OCI-LY7 (cell line): ENCODE measurements around the gene C1orf159. TPM values are rescaled to one million over a fixed set of nuclear protein-coding genes. Genes with fewer than 3 reads are reported as not detected.

ENCODE experiments used
- BruUV-seq: library from RNA; stranded (reverse); fragments of 400-500 nt; replicated peaks from 2 replicates; lab custom pipeline; 2021; lab: Mats Ljungman, UMichigan
- CTCF ChIA-PET: fragments of 300-600 bp; sonication (Branson Sonifier 250); formaldehyde crosslinking; loops from one replicate; lab custom pipeline; 2022; ENCODE audit warnings: antibody characterized with exemption; ENCODE audit not compliant: unreplicated experiment; lab: Charles Lee
- POLR2A ChIA-PET: fragments of 300-600 bp; sonication (Branson Sonifier 250); formaldehyde crosslinking; loops from one replicate; lab custom pipeline; 2022; ENCODE audit warnings: antibody characterized with exemption; lab: Charles Lee
- DNase-seq: peaks from one replicate; pipeline ENCODE4 v3.0.0-alpha.2; 2015; ENCODE audit warnings: low spot score
- H2AFZ ChIP-seq: fragments of 200-600 bp; sonication (generic), shearing (Covaris generic); 2 replicates; pipeline ENCODE4 v1.6.1; 2014; ENCODE audit warnings: mild to moderate bottlenecking, antibody characterized with exemption, low read length, moderate library complexity
- H3K27ac ChIP-seq: fragments of 200-600 bp; sonication (generic); 2 replicates; pipeline ENCODE4 v1.5.1; 2014; ENCODE audit warnings: mixed run types, low read depth, mild to moderate bottlenecking, moderate library complexity, low read length, inconsistent platforms; ENCODE audit not compliant: poor library complexity, severe bottlenecking
- H3K36me3 ChIP-seq: fragments of 200-600 bp; sonication (generic); 2 replicates; pipeline ENCODE4 v1.6.1; 2014; ENCODE audit warnings: mild to moderate bottlenecking, antibody characterized with exemption, low read length, moderate library complexity, mixed read lengths; ENCODE audit not compliant: insufficient read depth
- H3K4me1 ChIP-seq: fragments of 200-600 bp; sonication (generic); 2 replicates; pipeline ENCODE4 v1.5.1; 2014; ENCODE audit warnings: mild to moderate bottlenecking, low read length; ENCODE audit not compliant: insufficient read depth, poor library complexity, severe bottlenecking
- H3K4me2 ChIP-seq: fragments of 200-600 bp; sonication (generic); 2 replicates; pipeline ENCODE4 v1.6.1; 2014; ENCODE audit warnings: mild to moderate bottlenecking, low read length
- H3K4me3 ChIP-seq: fragments of 200-600 bp; sonication (generic); 2 replicates; pipeline ENCODE4 v1.5.1; 2014; ENCODE audit warnings: mild to moderate bottlenecking, low read depth, low read length; ENCODE audit not compliant: poor library complexity, severe bottlenecking
- H3K79me2 ChIP-seq: fragments of 200-600 bp; sonication (generic); 2 replicates; pipeline ENCODE4 v1.6.1; 2016; ENCODE audit warnings: low read depth, mild to moderate bottlenecking, low read length, moderate library complexity, mixed read lengths; ENCODE audit not compliant: insufficient read depth
- H3K9me2 ChIP-seq: fragments of 200-600 bp; sonication (generic); 2 replicates; pipeline ENCODE4 v1.6.1; 2016; ENCODE audit warnings: mild to moderate bottlenecking, low read length, mixed read lengths; ENCODE audit not compliant: insufficient read depth
- H3K9me3 ChIP-seq: fragments of 200-600 bp; sonication (generic); 2 replicates; pipeline ENCODE4 v1.6.1; 2014; ENCODE audit warnings: mild to moderate bottlenecking, mixed run types, low read length, mixed read lengths
- H4K20me1 ChIP-seq: fragments of 200-600 bp; sonication (generic); 2 replicates; pipeline ENCODE4 v1.6.1; 2014; ENCODE audit warnings: mild to moderate bottlenecking, antibody characterized with exemption, low read length, moderate library complexity, mixed read lengths; ENCODE audit not compliant: insufficient read depth
- CTCF ChIP-seq: fragments of 200-600 bp; sonication (generic); conservative IDR thresholded peaks from 2 replicates; pipeline ENCODE4 v1.5.1; 2014; ENCODE audit warnings: mild to moderate bottlenecking, antibody characterized with exemption, low read length, moderate library complexity, mixed read lengths
- EZH2phosphoT487 ChIP-seq: fragments of 200-600 bp; sonication (generic); IDR thresholded peaks from 2 replicates; pipeline ENCODE4 v1.6.1; 2018; ENCODE audit warnings: low read depth, borderline replicate concordance, mild to moderate bottlenecking, mixed run types, antibody characterized with exemption, low read length, moderate library complexity, mixed read lengths
- intact Hi-C: fragments of 100-400 bp; cut with micrococcal nuclease; formaldehyde crosslinking; loops from one replicate; pipeline ENCODE4 v1.10.0; 2022; ENCODE audit not compliant: unreplicated experiment
- total RNA-seq, 2 experiments: library from RNA; depleted of rRNA in 1 of 2; stranded (reverse); fragments of >200 nt in 1 of 2; shearing (Covaris generic) in 1 of 2; gene quantifications; 2 replicates each; pipeline ENCODE4 v1.2.3, GENCODE V29; 2014 to 2022

Gene C1orf159
- total RNA-seq, 2 experiments from 2014 or later, result 24.5 to 27.6 TPM

DNA sequence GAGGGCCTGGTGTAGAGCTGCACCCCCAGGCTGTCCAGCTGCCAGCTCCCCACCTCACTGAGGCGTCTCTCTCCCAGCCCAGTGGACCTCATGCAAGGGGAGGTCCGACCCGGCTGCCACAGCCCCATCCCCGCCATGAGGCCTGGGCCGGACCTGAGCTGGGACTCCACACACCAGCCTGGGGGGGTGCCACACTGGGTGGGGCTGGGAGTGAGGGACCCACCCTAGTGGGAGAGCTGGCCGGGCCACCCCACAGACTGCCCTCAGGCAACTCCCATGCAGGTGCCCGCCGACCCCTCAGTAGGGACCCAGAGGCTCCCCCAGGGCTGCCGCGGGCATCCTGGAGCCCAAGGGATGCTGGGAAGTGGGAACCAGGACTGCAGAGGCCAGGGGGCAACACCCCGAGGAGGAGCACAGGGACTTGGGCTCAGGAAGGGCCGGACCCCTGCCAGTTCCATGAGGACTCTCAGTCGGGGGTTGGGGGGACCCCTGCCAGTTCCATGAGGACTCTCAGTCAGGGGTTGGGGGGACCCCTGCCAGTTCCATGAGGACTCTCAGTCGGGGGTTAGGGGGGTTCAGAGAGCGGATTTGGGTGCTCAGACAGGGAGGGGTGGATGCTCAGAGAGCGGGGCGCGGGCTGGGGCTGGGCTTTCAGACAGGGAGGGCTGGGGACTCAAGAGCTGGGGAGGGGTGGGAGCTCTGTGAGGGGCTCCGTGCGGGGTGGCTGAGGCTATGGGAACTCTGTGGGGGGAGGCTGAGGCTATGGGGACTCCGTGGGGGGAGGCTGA is 40.5 kb downstream of the C1orf159 start:
- no peaks in the 10 kb centered on the region for H3K9me3 ChIP-seq
- H4K20me1 ChIP-seq, result no peaks in the 10 kb centered on the region
- H3K27ac ChIP-seq, result no peak overlapping the region
- no peak overlapping the region for H2AFZ ChIP-seq
- H3K36me3 ChIP-seq, result no peaks in the 10 kb centered on the region
- POLR2A ChIA-PET, result no interaction called here
- intact Hi-C loops, result no loop called here
- no peak for DNase-seq
- peaks cover 7% of the 10 kb centered on the region for H3K4me1 ChIP-seq
- no peak overlapping the region for H3K4me2 ChIP-seq
- CTCF ChIA-PET, result no interaction called here
- H3K79me2 ChIP-seq, result no peaks in the 10 kb centered on the region
- no TSS peak for BruUV-seq
- no peaks in the 10 kb centered on the region for H3K9me2 ChIP-seq
- no peak overlapping the region for H3K4me3 ChIP-seq
- TF ChIP-seq CTCF (no peak), EZH2phosphoT487 (no peak)

GRCh38 chr1:1074631-1075147 is 41.2 kb downstream of the C1orf159 start:
- DNase-seq, result no peak
- H3K4me2 ChIP-seq, result no peak overlapping the region
- no peaks in the 10 kb centered on the region for H3K9me3 ChIP-seq
- no peak overlapping the region for H3K27ac ChIP-seq
- peaks cover 14% of the 10 kb centered on the region for H3K4me1 ChIP-seq
- no peaks in the 10 kb centered on the region for H3K9me2 ChIP-seq
- H2AFZ ChIP-seq, result no peak overlapping the region
- intact Hi-C loops, result no loop called here
- no peaks in the 10 kb centered on the region for H3K79me2 ChIP-seq
- TF ChIP-seq CTCF (no peak), EZH2phosphoT487 (no peak)
- ChIA-PET POLR2A (no interaction called here), CTCF (no interaction called here)
- no peaks in the 10 kb centered on the region for H3K36me3 ChIP-seq
- BruUV-seq, result no TSS peak
- H3K4me3 ChIP-seq, result no peak overlapping the region
- no peaks in the 10 kb centered on the region for H4K20me1 ChIP-seq
